ENCODE data around the gene TMEM88. TPM values are rescaled to one million over a fixed set of nuclear protein-coding genes. Genes with fewer than 3 reads are reported as not detected.

The TMEM88 gene
- total and polyA plus RNA-seq, 4 donors, result 0.65 to 4.6 (median 3.7) TPM

- no peaks in the 10 kb centered on the region for H3K9me3 ChIP-seq (ENCODE audit: control insufficient read depth in 4 of 4, low read length in 3 of 4)
- H3K9ac ChIP-seq (ENCODE audit: low read depth in 1 of 2, low read length in 2 of 2), result peak overlapping the region; percentile 23 to 71
- WGBS, result 6% methylated on average over 8 of the region's 8 CpGs
- H3K4me1 ChIP-seq (ENCODE audit: control insufficient read depth in 4 of 4, insufficient read depth in 4 of 4, low read length in 3 of 4), result peaks cover 7 to 70% (median 49%) of the 10 kb centered on the region in 4 donors
- peak overlapping the region; percentile 98 to 99 for H3K27ac ChIP-seq (ENCODE audit: low read depth in 1 of 2, low read length in 2 of 2)
- H3K27me3 ChIP-seq (ENCODE audit: control insufficient read depth in 4 of 4, insufficient read depth in 4 of 4, low read length in 3 of 4), result no peaks in the 10 kb centered on the region
- H3K36me3 ChIP-seq (ENCODE audit: control insufficient read depth in 4 of 4, insufficient read depth in 3 of 4, low read depth in 1 of 4, low read length in 3 of 4), result no peaks in the 10 kb centered on the region
- no peak for DNase-seq (ENCODE audit: low spot score)
- TF ChIP-seq JUND (IDR thresholded peaks at IDR 0.05) (no peak), GABPA (IDR thresholded peaks at IDR 0.05 in 1 of 2, conservative IDR thresholded peaks at IDR 0.05 in 1 of 2) (no peak), RXRA (IDR thresholded peaks at IDR 0.05) (no peak), FOXA1 (IDR thresholded peaks at IDR 0.05) (no peak), RAD21 (IDR thresholded peaks at IDR 0.05) (no peak), TAF1 (conservative IDR thresholded peaks at IDR 0.05) (no peak), CTCF (IDR thresholded peaks at IDR 0.05; ENCODE audit: low read depth, low read length, missing input control) (no peak), EGR1 (IDR thresholded peaks at IDR 0.05; ENCODE audit: low read depth in 2 of 2) (no peak), SP1 (IDR thresholded peaks at IDR 0.05) (no peak)
- peak overlapping the region in 2 of 3 donors; percentile 31 to 44 for H3K4me3 ChIP-seq (ENCODE audit: low read depth in 1 of 3, low read length in 3 of 3)
Measured at GRCh38 chr17:7837408-7838088, 17.3 kb upstream of the TMEM88 start.

- DNase-seq (ENCODE audit: low spot score), result no peak
- Histone ChIP-seq H3K4me1 (ENCODE audit: control insufficient read depth in 4 of 4, insufficient read depth in 4 of 4, low read length in 3 of 4) (peaks cover 6 to 68% (median 45%) of the 10 kb centered on the region in 4 donors), H3K36me3 (ENCODE audit: control insufficient read depth in 4 of 4, insufficient read depth in 3 of 4, low read depth in 1 of 4, low read length in 3 of 4) (no peaks in the 10 kb centered on the region), H3K27me3 (ENCODE audit: control insufficient read depth in 4 of 4, insufficient read depth in 4 of 4, low read length in 3 of 4) (no peaks in the 10 kb centered on the region), H3K27ac (ENCODE audit: low read depth in 1 of 2, low read length in 2 of 2) (peak overlapping the region; percentile 98 to 99), H3K9ac (ENCODE audit: low read depth in 1 of 2, low read length in 2 of 2) (peak overlapping the region in 1 of 2 donors; percentile 37), H3K4me3 (ENCODE audit: low read depth in 1 of 3, low read length in 3 of 3) (peak overlapping the region in 1 of 3 donors; percentile 31), H3K9me3 (ENCODE audit: control insufficient read depth in 4 of 4, low read length in 3 of 4) (no peaks in the 10 kb centered on the region)
- 19% methylated on average over 12 of the region's 12 CpGs for WGBS
- TF ChIP-seq ZBTB33 (IDR thresholded peaks at IDR 0.05) (no peak), MAX (IDR thresholded peaks at IDR 0.05) (no peak), FOXA2 (IDR thresholded peaks at IDR 0.05) (no peak), RXRA (IDR thresholded peaks at IDR 0.05) (no peak), TAF1 (conservative IDR thresholded peaks at IDR 0.05) (no peak), YY1 (IDR thresholded peaks at IDR 0.05) (no peak), HNF4A (conservative IDR thresholded peaks at IDR 0.05) (no peak), NR2F2 (IDR thresholded peaks at IDR 0.05) (no peak), HNF4G (IDR thresholded peaks at IDR 0.05) (no peak), CTCF (IDR thresholded peaks at IDR 0.05; ENCODE audit: low read depth, low read length, missing input control) (no peak), JUND (IDR thresholded peaks at IDR 0.05) (no peak), FOXA1 (IDR thresholded peaks at IDR 0.05) (no peak)
Measured at GRCh38 chr17:7838090-7839075, 16.5 kb upstream of the TMEM88 start.

Data from liver (tissue), 9 donors.